Fibroblast of the aortic adventitia (primary cell): ENCODE results near the gene KLF17. TPM values are rescaled to one million over a fixed set of nuclear protein-coding genes. Genes with fewer than 3 reads are reported as not detected.

Experiments used
- DNase-seq: peaks from one replicate; pipeline ENCODE4 v3.0.0-alpha.2; 2010; ENCODE audit warnings: low read depth
- H3K4me3 ChIP-seq: 2 replicates; pipeline ENCODE4 v1.5.1; 2011; ENCODE audit warnings: low read depth, mild to moderate bottlenecking, control low read depth, low read length, moderate library complexity
- small RNA-seq: library from RNA; depleted of rRNA; stranded (forward); fragments of <200 nt; gene quantifications from one replicate; pipeline ENCODE3, GENCODE V24; 2012
- total RNA-seq: library from RNA; depleted of rRNA; stranded (reverse); fragments of >200 nt; gene quantifications from 2 replicates; pipeline ENCODE4 v1.2.3, GENCODE V29; 2012; ENCODE audit warnings: low replicate concordance
- TF ChIP-seq, protein P1 (sequence below): IDR thresholded peaks from 2 replicates; pipeline ENCODE4 v1.5.1; 2011; ENCODE audit warnings: mild to moderate bottlenecking, low read length, control low read depth, inconsistent platforms; ENCODE audit not compliant: insufficient read depth

The KLF17 gene
- total RNA-seq, 1 donor = 0.27 TPM

DNA sequence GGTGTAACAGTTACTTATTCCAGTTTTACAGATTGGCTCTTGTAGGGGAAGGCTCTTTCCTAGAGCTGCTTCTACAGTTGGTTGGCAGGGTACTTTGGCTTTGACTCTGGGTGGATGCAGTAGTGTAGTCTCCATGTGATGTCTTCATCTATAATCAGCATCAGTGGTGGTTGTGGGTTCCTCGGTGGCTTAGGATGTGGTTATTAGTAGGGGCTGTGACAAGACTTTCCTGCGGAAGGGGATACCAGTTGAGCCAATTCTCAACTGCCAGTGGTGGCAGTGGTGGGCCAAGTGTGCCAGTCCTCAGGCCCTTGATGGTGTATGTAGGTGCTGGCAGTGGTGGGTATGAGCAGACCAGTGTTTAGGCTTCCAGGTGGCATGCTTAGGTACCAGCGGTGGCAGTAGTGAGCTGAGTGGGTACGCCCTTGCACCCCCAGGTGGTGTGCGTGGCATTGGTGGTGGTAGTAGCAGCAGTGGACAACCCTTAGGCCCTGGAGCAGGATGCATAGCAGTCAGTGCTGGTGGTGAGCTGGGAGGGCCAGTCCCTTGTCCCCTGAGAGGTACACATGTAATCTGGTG is 50.0 kb downstream of the KLF17 start:
- no peak overlapping the region for H3K4me3 ChIP-seq
- DNase-seq = no peak
- TF ChIP-seq, protein P1, sequence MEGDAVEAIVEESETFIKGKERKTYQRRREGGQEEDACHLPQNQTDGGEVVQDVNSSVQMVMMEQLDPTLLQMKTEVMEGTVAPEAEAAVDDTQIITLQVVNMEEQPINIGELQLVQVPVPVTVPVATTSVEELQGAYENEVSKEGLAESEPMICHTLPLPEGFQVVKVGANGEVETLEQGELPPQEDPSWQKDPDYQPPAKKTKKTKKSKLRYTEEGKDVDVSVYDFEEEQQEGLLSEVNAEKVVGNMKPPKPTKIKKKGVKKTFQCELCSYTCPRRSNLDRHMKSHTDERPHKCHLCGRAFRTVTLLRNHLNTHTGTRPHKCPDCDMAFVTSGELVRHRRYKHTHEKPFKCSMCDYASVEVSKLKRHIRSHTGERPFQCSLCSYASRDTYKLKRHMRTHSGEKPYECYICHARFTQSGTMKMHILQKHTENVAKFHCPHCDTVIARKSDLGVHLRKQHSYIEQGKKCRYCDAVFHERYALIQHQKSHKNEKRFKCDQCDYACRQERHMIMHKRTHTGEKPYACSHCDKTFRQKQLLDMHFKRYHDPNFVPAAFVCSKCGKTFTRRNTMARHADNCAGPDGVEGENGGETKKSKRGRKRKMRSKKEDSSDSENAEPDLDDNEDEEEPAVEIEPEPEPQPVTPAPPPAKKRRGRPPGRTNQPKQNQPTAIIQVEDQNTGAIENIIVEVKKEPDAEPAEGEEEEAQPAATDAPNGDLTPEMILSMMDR = no peak

DNA sequence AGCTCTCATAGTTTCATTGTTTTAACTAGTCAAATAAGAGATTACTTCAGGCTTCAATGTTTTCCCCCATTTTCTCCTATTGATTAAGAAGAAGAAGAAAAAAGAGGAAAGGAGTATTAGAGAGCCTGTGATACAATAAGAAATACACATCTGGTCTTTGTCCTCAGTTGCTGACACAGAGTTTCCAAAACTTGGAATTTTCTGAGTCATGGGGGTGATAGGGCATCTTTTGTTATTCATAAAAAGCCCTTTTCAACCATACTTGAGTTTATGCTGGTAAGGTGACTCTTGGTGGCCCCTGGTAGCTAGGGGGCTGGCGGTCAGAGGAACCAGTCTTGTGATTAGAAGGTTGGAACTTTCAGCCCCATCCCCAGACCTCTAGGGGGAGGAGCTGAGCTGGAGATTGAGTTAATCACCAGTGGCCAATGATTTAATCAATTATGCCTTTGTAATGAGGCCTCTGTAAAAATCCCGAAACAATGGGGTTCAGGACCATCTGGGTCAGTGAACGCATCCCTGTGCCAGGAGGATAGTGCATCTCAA is 51.7 kb downstream of the KLF17 start:
- TF ChIP-seq, protein P1 = no peak
- H3K4me3 ChIP-seq = no peak overlapping the region
- peak; percentile 70 for DNase-seq

DNA sequence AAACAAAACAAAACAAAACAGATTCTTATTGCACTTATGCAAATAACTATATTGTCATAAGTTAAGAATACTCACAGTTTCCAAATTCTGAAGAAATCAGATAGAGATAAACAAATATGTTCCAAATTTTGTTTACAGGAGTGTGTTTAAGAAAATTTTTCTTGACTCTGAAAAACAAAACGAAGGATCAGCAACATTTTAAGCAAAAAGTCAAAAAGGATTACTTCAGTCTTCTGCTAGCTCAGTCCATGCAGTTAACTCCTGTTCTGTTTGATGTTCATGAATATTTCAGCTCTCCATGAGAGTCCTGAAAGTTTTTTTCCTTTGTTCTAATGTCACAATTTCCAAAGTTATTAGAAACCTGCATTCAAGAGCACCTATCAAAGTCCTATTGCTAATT is 56.0 kb downstream of the KLF17 start:
- H3K4me3 ChIP-seq = no peak overlapping the region
- TF ChIP-seq, protein P1 = no peak
- no peak for DNase-seq

Small RNA genes lying within 50 kb of the gene (small RNA-seq; reads per million reads assigned to genes)
- gene AL035417.1 = not detected
- gene OOSP1P1 = not detected
- gene RF00019 = not detected
- gene RN7SL479P = not detected

Other genes with a start within 250 kb of the KLF17 start
- gene ARTN, start 185.0 kb upstream of the KLF17 start, total RNA-seq = not detected in 2 replicates
- gene IPO13, start 171.9 kb upstream of the KLF17 start, total RNA-seq = 16.2 and 20.8 TPM in 2 replicates
- 15.1 and 15.6 TPM in 2 replicates for gene DPH2, start 148.8 kb upstream of the KLF17 start, total RNA-seq
- gene ATP6V0B, start 143.9 kb upstream of the KLF17 start, total RNA-seq = 47.3 and 53.1 TPM in 2 replicates
- gene B4GALT2, start 139.6 kb upstream of the KLF17 start, total RNA-seq = 19.7 and 99.1 TPM in 2 replicates
- 2.6 TPM in 2 replicates for gene CCDC24, start 127.2 kb upstream of the KLF17 start, total RNA-seq
- gene SLC6A9, start 87.4 kb upstream of the KLF17 start, total RNA-seq = 6.8 and 25.9 TPM in 2 replicates
- not detected in 2 replicates for gene KLF18, start 22.8 kb downstream of the KLF17 start, total RNA-seq
- gene DMAP1, start 94.7 kb downstream of the KLF17 start, total RNA-seq = 19.8 and 29.2 TPM in 2 replicates
- gene ERI3, start 236.4 kb downstream of the KLF17 start, total RNA-seq = 50.0 and 64.3 TPM in 2 replicates